CD4-positive, alpha-beta T cell treated with Interleukin-15 for 4 hours (primary cell): ENCODE results near the gene GNAL.

Experiments
- DNase-seq: peaks from one replicate; pipeline ENCODE4 v3.0.0-alpha.2; 2020; ENCODE audit warnings: low spot score

Gene GNAL

GRCh38 chr18:11762429-11762828, 73.4 kb downstream of the GNAL start:
- DNase-seq: no peak

- no peak for DNase-seq
Measured at GRCh38 chr18:11767329-11767728, 78.3 kb downstream of the GNAL start.

GRCh38 chr18:11767935-11768334, 78.9 kb downstream of the GNAL start:
- DNase-seq: no peak

GRCh38 chr18:11775436-11776174, 86.5 kb downstream of the GNAL start:
- no peak for DNase-seq

- DNase-seq: no peak
Measured at GRCh38 chr18:11780042-11780441, 91.0 kb downstream of the GNAL start.

GRCh38 chr18:11783716-11784331, 94.8 kb downstream of the GNAL start:
- no peak for DNase-seq

GRCh38 chr18:11784674-11785304, 95.7 kb downstream of the GNAL start:
- no peak for DNase-seq

- DNase-seq: no peak
Measured at GRCh38 chr18:11785444-11786055, 96.5 kb downstream of the GNAL start.

- DNase-seq: no peak
Measured at GRCh38 chr18:11789716-11790510, 100.8 kb downstream of the GNAL start.

- DNase-seq: no peak
Measured at GRCh38 chr18:11791131-11791530, 102.1 kb downstream of the GNAL start.

- no peak for DNase-seq
Measured at GRCh38 chr18:11792632-11793031, 103.6 kb downstream of the GNAL start.

GRCh38 chr18:11794195-11794594, 105.1 kb downstream of the GNAL start:
- DNase-seq: no peak

- DNase-seq: no peak
Measured at GRCh38 chr18:11795916-11796315, 106.9 kb downstream of the GNAL start.

GRCh38 chr18:11798271-11798670, 109.2 kb downstream of the GNAL start:
- no peak for DNase-seq

GRCh38 chr18:11799066-11799465, 110.0 kb downstream of the GNAL start:
- no peak for DNase-seq

- no peak for DNase-seq
Measured at GRCh38 chr18:11800566-11801334, 111.7 kb downstream of the GNAL start.

- no peak for DNase-seq
Measured at GRCh38 chr18:11801573-11801972, 112.5 kb downstream of the GNAL start.

- no peak for DNase-seq
Measured at GRCh38 chr18:11802158-11802557, 113.1 kb downstream of the GNAL start.

- DNase-seq: no peak
Measured at GRCh38 chr18:11802586-11802985, 113.5 kb downstream of the GNAL start.

GRCh38 chr18:11807233-11807632, 118.2 kb downstream of the GNAL start:
- DNase-seq: no peak
